Activated T-cell treated with anti-CD3 and anti-CD28 coated beads, Interleukin-2, amount 50 U/mL, for 72 hours (primary cell): ENCODE results near the gene CNTNAP2. TPM values are rescaled to one million over a fixed set of nuclear protein-coding genes. Genes with fewer than 3 reads are reported as not detected.

ENCODE experiments used
- ATAC-seq, 2 donors: fragments of 150-1000 bp; cut with Tn5 transposase; replicated peaks in 1 of 2; 2 replicates each; pipeline ENCODE4 v1.10.0; 2021; ENCODE audit warnings: moderate library complexity in 2 of 2, mild to moderate bottlenecking in 1 of 2
- DNase-seq, 2 donors: peaks; one replicate each; pipeline ENCODE4 v3.0.0; 2021 to 2022; ENCODE audit warnings: mixed read lengths in 1 of 2
- H3K27ac Mint-ChIP-seq: one replicate; pipeline ENCODE4 v1.8.0; 2022; ENCODE audit warnings: mild to moderate bottlenecking, moderate library complexity, mixed read lengths
- H3K27me3 Mint-ChIP-seq: one replicate; pipeline ENCODE4 v1.8.0; 2022; ENCODE audit warnings: low read depth, mixed read lengths
- H3K36me3 Mint-ChIP-seq, 2 donors: one replicate each; pipeline ENCODE4 v1.8.0; 2022; ENCODE audit warnings: mixed read lengths in 2 of 2, mild to moderate bottlenecking in 1 of 2; ENCODE audit not compliant: insufficient read depth in 2 of 2
- H3K4me1 Mint-ChIP-seq: one replicate; pipeline ENCODE4 v1.8.0; 2022; ENCODE audit warnings: low read depth, mixed read lengths
- H3K4me3 Mint-ChIP-seq, 2 donors: one replicate each; pipeline ENCODE4 v1.8.0; 2022; ENCODE audit warnings: mild to moderate bottlenecking in 2 of 2, mixed read lengths in 2 of 2, moderate library complexity in 2 of 2
- H3K9me3 Mint-ChIP-seq, 2 donors: one replicate each; pipeline ENCODE4 v1.8.0; 2022; ENCODE audit warnings: mixed read lengths in 2 of 2
- total RNA-seq, 2 donors: library from RNA; stranded (reverse); gene quantifications; one replicate each; pipeline ENCODE4 v1.2.3, GENCODE V29; 2022

CNTNAP2 gene
- total RNA-seq, 2 donors from 2014 or later = not detected

DNA sequence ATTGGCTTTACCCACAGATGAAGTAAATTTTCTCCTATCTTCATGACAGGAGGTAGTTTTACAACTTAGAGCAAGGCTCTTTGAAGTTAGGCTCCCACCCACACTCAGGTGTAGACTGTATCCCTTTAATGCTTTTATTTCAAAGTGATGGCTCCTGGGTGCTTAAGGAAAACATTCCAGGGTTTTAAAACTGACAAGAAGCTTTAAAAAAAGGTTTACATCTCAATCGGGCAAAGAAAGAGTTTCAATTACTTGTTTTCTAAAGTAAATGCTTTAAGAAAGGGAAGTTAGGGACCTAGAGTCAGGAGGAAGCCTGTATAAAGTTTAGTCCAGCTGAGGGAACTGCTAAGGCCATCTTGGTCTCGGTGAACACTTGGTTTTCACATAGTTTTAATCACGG is 1320.1 kb downstream of the CNTNAP2 start:
- Mint-ChIP-seq H3K4me1 (no peaks in the 10 kb centered on the region), H3K27ac (no peak overlapping the region), H3K4me3 (no peak overlapping the region), H3K36me3 (no peaks in the 10 kb centered on the region), H3K27me3 (no peaks in the 10 kb centered on the region), H3K9me3 (peaks cover 15 to 18% of the 10 kb centered on the region in 2 donors)
- DNase-seq (no peak), ATAC-seq (no peak)

DNA sequence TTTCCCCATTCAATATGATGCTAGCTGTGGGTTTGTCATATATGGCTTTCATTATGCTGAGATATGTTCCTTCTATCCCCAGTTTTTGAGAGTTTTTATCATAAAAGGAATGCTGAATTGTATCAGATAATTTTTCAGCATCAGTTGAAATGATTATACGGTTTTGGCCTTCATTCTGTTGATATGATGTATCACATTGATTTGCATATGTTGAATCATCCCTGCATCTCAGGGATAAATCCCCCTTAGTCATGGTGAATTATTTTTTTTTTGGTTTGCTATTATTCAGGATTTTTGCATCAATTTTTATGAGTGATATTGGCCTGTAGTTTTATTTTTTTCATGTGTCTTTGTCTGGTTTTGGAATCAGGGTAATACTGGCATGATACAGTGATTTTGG is 1321.6 kb downstream of the CNTNAP2 start:
- Mint-ChIP-seq H3K9me3 (peaks cover 13 to 21% of the 10 kb centered on the region in 2 donors), H3K27ac (no peak overlapping the region), H3K4me3 (no peak overlapping the region), H3K36me3 (no peaks in the 10 kb centered on the region), H3K4me1 (no peaks in the 10 kb centered on the region), H3K27me3 (no peaks in the 10 kb centered on the region)
- ATAC-seq (no peak), DNase-seq (no peak)

- H3K36me3 Mint-ChIP-seq = no peaks in the 10 kb centered on the region
- no peaks in the 10 kb centered on the region for H3K27me3 Mint-ChIP-seq
- H3K9me3 Mint-ChIP-seq = peaks cover 16 to 22% of the 10 kb centered on the region in 2 donors
- ATAC-seq (no peak), DNase-seq (no peak)
- H3K4me1 Mint-ChIP-seq = no peaks in the 10 kb centered on the region
- H3K27ac Mint-ChIP-seq = no peak overlapping the region
- H3K4me3 Mint-ChIP-seq = no peak overlapping the region
Measured at GRCh38 chr7:147443942-147444341, 1327.3 kb downstream of the CNTNAP2 start.

DNA sequence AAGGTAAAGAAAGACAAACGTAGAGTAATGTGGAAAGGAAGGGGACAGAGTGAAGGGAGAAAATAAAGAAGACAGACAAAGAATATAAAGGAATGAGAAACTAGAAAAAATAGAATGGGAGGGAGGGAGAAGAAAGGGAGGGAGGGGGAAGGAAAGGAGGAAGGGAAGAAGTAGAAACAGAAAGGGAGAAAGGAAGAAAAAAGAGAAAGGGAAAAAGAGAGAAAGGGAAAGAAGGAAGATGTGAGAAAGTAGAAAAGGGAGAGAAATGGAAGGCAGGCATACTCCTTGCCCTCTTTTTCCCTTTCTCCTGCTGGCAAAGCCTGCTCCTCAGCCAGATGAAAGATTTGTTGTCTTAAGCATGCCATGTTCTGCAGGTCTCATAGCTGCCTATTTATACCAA is 1336.2 kb downstream of the CNTNAP2 start:
- Mint-ChIP-seq H3K9me3 (peaks cover 2 to 4% of the 10 kb centered on the region in 2 donors), H3K27ac (no peak overlapping the region), H3K4me1 (no peaks in the 10 kb centered on the region), H3K4me3 (no peak overlapping the region), H3K27me3 (no peaks in the 10 kb centered on the region), H3K36me3 (no peaks in the 10 kb centered on the region)
- ATAC-seq (no peak), DNase-seq (no peak)

GRCh38 chr7:147465223-147465622 is 1348.6 kb downstream of the CNTNAP2 start:
- H3K9me3 Mint-ChIP-seq = peaks cover 4 to 6% of the 10 kb centered on the region in 2 donors
- DNase-seq (no peak), ATAC-seq (no peak)
- H3K27ac Mint-ChIP-seq = no peak overlapping the region
- H3K27me3 Mint-ChIP-seq = no peaks in the 10 kb centered on the region
- H3K36me3 Mint-ChIP-seq = peaks cover 0 to 1% of the 10 kb centered on the region in 2 donors
- no peaks in the 10 kb centered on the region for H3K4me1 Mint-ChIP-seq
- H3K4me3 Mint-ChIP-seq = no peak overlapping the region

GRCh38 chr7:147472556-147472955 is 1356.0 kb downstream of the CNTNAP2 start:
- Mint-ChIP-seq H3K27ac (no peak overlapping the region), H3K9me3 (peaks cover 7 to 9% of the 10 kb centered on the region in 2 donors), H3K4me3 (no peak overlapping the region), H3K27me3 (no peaks in the 10 kb centered on the region), H3K4me1 (no peaks in the 10 kb centered on the region), H3K36me3 (peaks cover 0 to 1% of the 10 kb centered on the region in 2 donors)
- DNase-seq = no peak
- ATAC-seq = no peak

- DNase-seq = no peak
- Mint-ChIP-seq H3K4me3 (no peak overlapping the region), H3K36me3 (peaks cover 0 to 1% of the 10 kb centered on the region in 2 donors), H3K4me1 (no peaks in the 10 kb centered on the region), H3K27ac (no peak overlapping the region), H3K27me3 (no peaks in the 10 kb centered on the region), H3K9me3 (peaks cover 8 to 10% of the 10 kb centered on the region in 2 donors)
- ATAC-seq = no peak
Measured at GRCh38 chr7:147474862-147475261, 1358.3 kb downstream of the CNTNAP2 start.

- peaks cover 4 to 5% of the 10 kb centered on the region in 2 donors for H3K9me3 Mint-ChIP-seq
- H3K4me3 Mint-ChIP-seq = no peak overlapping the region
- H3K27me3 Mint-ChIP-seq = no peaks in the 10 kb centered on the region
- no peaks in the 10 kb centered on the region for H3K4me1 Mint-ChIP-seq
- H3K27ac Mint-ChIP-seq = no peak overlapping the region
- H3K36me3 Mint-ChIP-seq = no peaks in the 10 kb centered on the region
- no peak for DNase-seq
- ATAC-seq = no peak
Measured at GRCh38 chr7:147477526-147477925, 1360.9 kb downstream of the CNTNAP2 start.

DNA sequence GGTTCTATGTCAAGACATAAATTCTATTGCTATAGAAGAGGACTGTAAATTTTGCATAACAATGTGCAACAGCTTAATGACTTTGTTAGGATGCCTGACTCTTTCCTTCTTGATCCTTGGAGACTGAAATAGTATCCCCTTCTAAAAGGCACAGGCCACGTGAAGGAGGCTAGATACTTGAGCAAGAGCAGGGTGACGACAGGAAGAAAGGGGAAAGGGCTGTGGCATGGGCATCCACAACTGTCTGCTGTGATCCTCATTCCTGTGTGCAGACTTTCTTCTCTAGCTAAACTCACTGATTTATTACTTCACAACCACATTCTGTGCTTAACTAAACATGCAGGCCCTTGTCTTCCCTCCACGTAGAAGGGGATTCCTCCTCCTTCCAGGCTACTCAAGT is 1362.2 kb downstream of the CNTNAP2 start:
- H3K27me3 Mint-ChIP-seq = no peaks in the 10 kb centered on the region
- DNase-seq (no peak), ATAC-seq (no peak)
- H3K27ac Mint-ChIP-seq = no peak overlapping the region
- H3K4me1 Mint-ChIP-seq = no peaks in the 10 kb centered on the region
- H3K36me3 Mint-ChIP-seq = no peaks in the 10 kb centered on the region
- H3K9me3 Mint-ChIP-seq = peaks cover 2 to 6% of the 10 kb centered on the region in 2 donors
- no peak overlapping the region for H3K4me3 Mint-ChIP-seq

DNA sequence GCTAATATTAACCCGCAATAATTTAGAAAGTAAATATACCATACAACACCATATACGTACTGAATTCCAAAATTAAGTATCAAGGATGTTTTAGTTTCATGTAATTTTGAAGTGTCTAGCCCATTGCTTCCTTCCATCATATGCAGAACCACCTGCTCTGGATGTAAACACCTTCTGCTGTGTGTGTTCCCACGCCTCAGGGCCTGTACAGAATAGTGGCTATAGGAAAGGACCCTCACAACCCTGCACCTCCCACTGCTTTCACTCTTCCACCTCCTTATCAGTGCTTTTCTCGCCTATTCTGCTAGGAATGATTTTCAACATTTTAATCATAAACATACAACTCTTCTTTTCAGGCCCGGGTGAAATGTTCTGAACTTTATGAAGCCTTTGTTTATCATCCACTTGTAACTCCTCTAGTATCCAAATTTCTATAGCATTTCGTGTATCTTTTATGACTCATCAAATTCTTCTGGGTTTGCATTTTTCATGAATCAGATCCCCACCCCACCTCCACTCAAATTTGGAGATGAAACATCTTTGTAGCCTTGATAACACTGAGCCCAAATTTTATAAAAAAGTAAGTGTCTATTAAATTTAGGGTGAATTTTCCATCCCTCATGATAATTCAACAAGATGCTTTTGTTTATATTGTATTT is 1367.2 kb downstream of the CNTNAP2 start:
- DNase-seq = no peak

DNA sequence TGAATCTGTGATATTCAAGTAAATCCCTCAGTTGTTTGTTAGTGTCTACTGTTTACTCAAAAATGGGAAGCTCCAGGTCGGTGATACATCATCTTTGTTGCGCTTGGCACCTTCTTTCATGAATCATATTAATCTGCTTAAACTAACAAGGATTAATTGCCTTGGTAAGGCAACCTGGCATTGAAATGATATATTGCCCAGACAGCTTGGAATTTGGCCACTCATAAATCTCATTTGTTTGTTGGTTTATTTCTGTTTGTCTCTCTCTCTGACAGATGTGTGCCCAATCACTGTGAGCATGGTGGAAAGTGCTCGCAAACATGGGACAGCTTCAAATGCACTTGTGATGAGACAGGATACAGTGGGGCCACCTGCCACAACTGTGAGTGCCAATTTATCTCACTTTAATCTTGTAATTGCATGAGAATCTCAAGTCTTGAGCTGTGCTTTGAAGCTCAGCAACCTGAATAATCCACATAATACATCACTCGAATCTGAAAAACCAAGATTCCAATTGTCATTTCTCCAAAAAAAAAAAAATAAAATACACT is 1369.1 kb downstream of the CNTNAP2 start:
- ATAC-seq = no peak
- no peaks in the 10 kb centered on the region for H3K36me3 Mint-ChIP-seq
- no peak overlapping the region for H3K4me3 Mint-ChIP-seq
- H3K27me3 Mint-ChIP-seq = no peaks in the 10 kb centered on the region
- H3K9me3 Mint-ChIP-seq = peaks cover 0 to 3% of the 10 kb centered on the region in 2 donors
- DNase-seq = no peak
- no peak overlapping the region for H3K27ac Mint-ChIP-seq
- H3K4me1 Mint-ChIP-seq = no peaks in the 10 kb centered on the region

More for the DNA sequence above, 1367.2 kb downstream of the CNTNAP2 start:
- Mint-ChIP-seq H3K36me3 (no peaks in the 10 kb centered on the region), H3K4me3 (no peak overlapping the region), H3K27me3 (no peaks in the 10 kb centered on the region), H3K27ac (no peak overlapping the region), H3K4me1 (no peaks in the 10 kb centered on the region), H3K9me3 (peaks cover under 1 to 3% of the 10 kb centered on the region in 2 donors)
- ATAC-seq = no peak

DNA sequence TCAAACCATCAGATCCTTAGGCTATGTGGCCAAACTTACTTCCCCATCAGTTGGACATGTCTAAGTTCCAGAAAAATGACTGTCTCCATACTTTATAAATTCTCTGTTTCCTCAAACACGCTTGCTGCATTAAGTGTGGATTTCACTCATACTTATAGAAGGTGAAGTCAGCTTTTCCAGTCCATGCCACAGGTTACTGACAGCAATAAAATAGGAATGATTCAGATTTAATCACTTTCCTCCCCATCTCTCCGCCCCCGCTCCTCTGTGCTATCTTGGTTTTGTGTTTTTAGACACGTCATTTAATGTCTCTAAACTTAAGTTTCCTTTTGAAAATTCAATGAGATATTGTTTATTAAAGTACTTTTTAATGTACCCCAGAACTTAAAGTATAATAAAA is 1376.0 kb downstream of the CNTNAP2 start:
- ATAC-seq = no peak
- Mint-ChIP-seq H3K36me3 (no peaks in the 10 kb centered on the region), H3K27ac (no peak overlapping the region), H3K9me3 (peaks cover 0 to 3% of the 10 kb centered on the region in 2 donors), H3K27me3 (no peaks in the 10 kb centered on the region), H3K4me3 (no peak overlapping the region), H3K4me1 (no peaks in the 10 kb centered on the region)
- no peak for DNase-seq

GRCh38 chr7:147496209-147496608 is 1379.6 kb downstream of the CNTNAP2 start:
- Mint-ChIP-seq H3K4me1 (no peaks in the 10 kb centered on the region), H3K27ac (no peak overlapping the region), H3K9me3 (peaks cover 0 to under 1% of the 10 kb centered on the region in 2 donors), H3K27me3 (no peaks in the 10 kb centered on the region), H3K4me3 (no peak overlapping the region), H3K36me3 (no peaks in the 10 kb centered on the region)
- DNase-seq (no peak), ATAC-seq (no peak)

GRCh38 chr7:147497246-147497645 is 1380.6 kb downstream of the CNTNAP2 start:
- DNase-seq = no peak
- Mint-ChIP-seq H3K27ac (no peak overlapping the region), H3K36me3 (no peaks in the 10 kb centered on the region), H3K27me3 (no peaks in the 10 kb centered on the region), H3K9me3 (no peaks in the 10 kb centered on the region), H3K4me1 (no peaks in the 10 kb centered on the region), H3K4me3 (no peak overlapping the region)
- ATAC-seq = no peak
